ENCODE results near the gene XRCC5. TPM values are rescaled to one million over a fixed set of nuclear protein-coding genes. Genes with fewer than 3 reads are reported as not detected.

XRCC5 gene
- total and polyA plus RNA-seq, 2 donors (not counting 1 experiment from before 2014, with no cell fraction given), result 152 to 278 TPM

GRCh38 chr2:216189410-216189809, 80.3 kb downstream of the XRCC5 start:
- H3K27me3 ChIP-seq (ENCODE audit: control insufficient read depth, insufficient read depth, low read length), result no peaks in the 10 kb centered on the region
- no peak overlapping the region for H2AFZ ChIP-seq (ENCODE audit: low read length)
- TF ChIP-seq EZH2 (IDR thresholded peaks at IDR 0.05; ENCODE audit: low read length, missing control alignments) (no peak), CTCF (conservative IDR thresholded peaks at IDR 0.05 in 1 of 2, IDR thresholded peaks at IDR 0.05 in 1 of 2; ENCODE audit: low read depth in 1 of 2, low read length in 2 of 2) (no peak)
- peaks cover 13% of the 10 kb centered on the region for H3K4me1 ChIP-seq (ENCODE audit: control insufficient read depth, extremely low read depth, insufficient read depth, low read length)
- H3K9me3 ChIP-seq (ENCODE audit: control insufficient read depth, insufficient read depth, low read depth, low read length), result no peaks in the 10 kb centered on the region
- H3K4me3 ChIP-seq (replicated peaks in 1 of 4; ENCODE audit: control extremely low read depth in 1 of 4, insufficient read depth in 1 of 4, low read depth in 3 of 4, low read length in 4 of 4), result no peak overlapping the region
- H3K4me2 ChIP-seq (ENCODE audit: extremely low read depth, insufficient read depth, low read length), result no peak overlapping the region
- H4K20me1 ChIP-seq (ENCODE audit: control insufficient read depth, extremely low read depth, insufficient read depth, low read length), result no peaks in the 10 kb centered on the region
- no peak overlapping the region for H3K27ac ChIP-seq (ENCODE audit: insufficient read depth, low read length)
- H3K36me3 ChIP-seq (ENCODE audit: control insufficient read depth, insufficient read depth, low read length), result no peaks in the 10 kb centered on the region
- H3K9ac ChIP-seq (ENCODE audit: insufficient read depth, low read length), result no peak overlapping the region
- peaks cover 36% of the 10 kb centered on the region for H3K79me2 ChIP-seq (ENCODE audit: control insufficient read depth, insufficient read depth, low read length)
- peak in 1 of 2 donors; percentile 67 for DNase-seq (ENCODE audit: low read depth in 2 of 2)

GRCh38 chr2:216192181-216192580, 83.0 kb downstream of the XRCC5 start:
- no peak for DNase-seq (ENCODE audit: low read depth in 2 of 2)

GRCh38 chr2:216192931-216193330, 83.8 kb downstream of the XRCC5 start:
- H3K27ac ChIP-seq (ENCODE audit: insufficient read depth, low read length), result no peak overlapping the region
- no peak overlapping the region for H3K9ac ChIP-seq (ENCODE audit: insufficient read depth, low read length)
- no peak overlapping the region for H3K4me2 ChIP-seq (ENCODE audit: extremely low read depth, insufficient read depth, low read length)
- H4K20me1 ChIP-seq (ENCODE audit: control insufficient read depth, extremely low read depth, insufficient read depth, low read length), result no peaks in the 10 kb centered on the region
- TF ChIP-seq EZH2 (IDR thresholded peaks at IDR 0.05; ENCODE audit: low read length, missing control alignments), result no peak
- no peak for TF ChIP-seq CTCF (conservative IDR thresholded peaks at IDR 0.05 in 1 of 2, IDR thresholded peaks at IDR 0.05 in 1 of 2; ENCODE audit: low read depth in 1 of 2, low read length in 2 of 2)
- H3K79me2 ChIP-seq (ENCODE audit: control insufficient read depth, insufficient read depth, low read length), result peaks cover 14% of the 10 kb centered on the region
- H2AFZ ChIP-seq (ENCODE audit: low read length), result no peak overlapping the region
- H3K27me3 ChIP-seq (ENCODE audit: control insufficient read depth, insufficient read depth, low read length), result no peaks in the 10 kb centered on the region
- DNase-seq (ENCODE audit: low read depth in 2 of 2), result no peak
- H3K4me1 ChIP-seq (ENCODE audit: control insufficient read depth, extremely low read depth, insufficient read depth, low read length), result peaks cover 15% of the 10 kb centered on the region
- no peak overlapping the region for H3K4me3 ChIP-seq (replicated peaks in 1 of 4; ENCODE audit: control extremely low read depth in 1 of 4, insufficient read depth in 1 of 4, low read depth in 3 of 4, low read length in 4 of 4)
- no peaks in the 10 kb centered on the region for H3K9me3 ChIP-seq (ENCODE audit: control insufficient read depth, insufficient read depth, low read depth, low read length)
- no peaks in the 10 kb centered on the region for H3K36me3 ChIP-seq (ENCODE audit: control insufficient read depth, insufficient read depth, low read length)

More at GRCh38 chr2:216192181-216192580, 83.0 kb downstream of the XRCC5 start:
- Histone ChIP-seq H3K4me3 (replicated peaks in 1 of 4; ENCODE audit: control extremely low read depth in 1 of 4, insufficient read depth in 1 of 4, low read depth in 3 of 4, low read length in 4 of 4) (no peak overlapping the region), H4K20me1 (ENCODE audit: control insufficient read depth, extremely low read depth, insufficient read depth, low read length) (no peaks in the 10 kb centered on the region), H3K9me3 (ENCODE audit: control insufficient read depth, insufficient read depth, low read depth, low read length) (no peaks in the 10 kb centered on the region), H3K4me1 (ENCODE audit: control insufficient read depth, extremely low read depth, insufficient read depth, low read length) (peaks cover 17% of the 10 kb centered on the region), H3K27me3 (ENCODE audit: control insufficient read depth, insufficient read depth, low read length) (no peaks in the 10 kb centered on the region), H2AFZ (ENCODE audit: low read length) (no peak overlapping the region), H3K36me3 (ENCODE audit: control insufficient read depth, insufficient read depth, low read length) (no peaks in the 10 kb centered on the region), H3K79me2 (ENCODE audit: control insufficient read depth, insufficient read depth, low read length) (peaks cover 20% of the 10 kb centered on the region), H3K27ac (ENCODE audit: insufficient read depth, low read length) (no peak overlapping the region), H3K9ac (ENCODE audit: insufficient read depth, low read length) (no peak overlapping the region), H3K4me2 (ENCODE audit: extremely low read depth, insufficient read depth, low read length) (no peak overlapping the region)
- no peak for TF ChIP-seq CTCF (conservative IDR thresholded peaks at IDR 0.05 in 1 of 2, IDR thresholded peaks at IDR 0.05 in 1 of 2; ENCODE audit: low read depth in 1 of 2, low read length in 2 of 2)
- no peak for TF ChIP-seq EZH2 (IDR thresholded peaks at IDR 0.05; ENCODE audit: low read length, missing control alignments)
